ENCODE measurements around the gene PACRG. TPM values are rescaled to one million over a fixed set of nuclear protein-coding genes. Genes with fewer than 3 reads are reported as not detected.

Gene PACRG
- total RNA-seq, 2 donors from 2014 or later: 2.8 to 21.3 TPM

DNA sequence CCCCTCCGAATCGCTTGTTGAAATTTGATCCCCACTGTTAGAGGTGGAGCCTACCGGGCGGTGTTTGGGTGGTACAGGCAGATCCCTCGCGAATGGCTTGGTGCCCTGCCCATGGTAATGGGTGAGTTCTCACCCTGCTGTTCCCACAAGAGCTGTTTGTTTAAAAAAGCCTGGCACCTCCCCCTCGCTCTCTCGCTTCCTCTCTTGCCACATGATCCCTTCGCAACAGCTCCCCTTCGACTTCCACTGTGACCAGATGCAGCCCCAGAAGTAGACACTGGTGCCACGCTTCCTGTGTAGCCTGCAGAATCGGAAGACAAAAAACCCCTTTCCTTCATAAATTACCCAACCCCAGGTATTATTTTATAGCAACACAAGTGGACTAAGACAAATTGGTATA, 394.6 kb downstream of the PACRG start:
- Histone ChIP-seq H3K4me3 (no peak overlapping the region), H3K27ac (no peak overlapping the region), H3K9me3 (no peaks in the 10 kb centered on the region), H3K4me1 (no peaks in the 10 kb centered on the region), H3K36me3 (no peaks in the 10 kb centered on the region), H3K27me3 (no peaks in the 10 kb centered on the region)
- DNase-seq (ENCODE audit: low spot score): no peak
- TF ChIP-seq, protein P1, sequence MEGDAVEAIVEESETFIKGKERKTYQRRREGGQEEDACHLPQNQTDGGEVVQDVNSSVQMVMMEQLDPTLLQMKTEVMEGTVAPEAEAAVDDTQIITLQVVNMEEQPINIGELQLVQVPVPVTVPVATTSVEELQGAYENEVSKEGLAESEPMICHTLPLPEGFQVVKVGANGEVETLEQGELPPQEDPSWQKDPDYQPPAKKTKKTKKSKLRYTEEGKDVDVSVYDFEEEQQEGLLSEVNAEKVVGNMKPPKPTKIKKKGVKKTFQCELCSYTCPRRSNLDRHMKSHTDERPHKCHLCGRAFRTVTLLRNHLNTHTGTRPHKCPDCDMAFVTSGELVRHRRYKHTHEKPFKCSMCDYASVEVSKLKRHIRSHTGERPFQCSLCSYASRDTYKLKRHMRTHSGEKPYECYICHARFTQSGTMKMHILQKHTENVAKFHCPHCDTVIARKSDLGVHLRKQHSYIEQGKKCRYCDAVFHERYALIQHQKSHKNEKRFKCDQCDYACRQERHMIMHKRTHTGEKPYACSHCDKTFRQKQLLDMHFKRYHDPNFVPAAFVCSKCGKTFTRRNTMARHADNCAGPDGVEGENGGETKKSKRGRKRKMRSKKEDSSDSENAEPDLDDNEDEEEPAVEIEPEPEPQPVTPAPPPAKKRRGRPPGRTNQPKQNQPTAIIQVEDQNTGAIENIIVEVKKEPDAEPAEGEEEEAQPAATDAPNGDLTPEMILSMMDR (IDR thresholded peaks at IDR 0.05): no peak

DNA sequence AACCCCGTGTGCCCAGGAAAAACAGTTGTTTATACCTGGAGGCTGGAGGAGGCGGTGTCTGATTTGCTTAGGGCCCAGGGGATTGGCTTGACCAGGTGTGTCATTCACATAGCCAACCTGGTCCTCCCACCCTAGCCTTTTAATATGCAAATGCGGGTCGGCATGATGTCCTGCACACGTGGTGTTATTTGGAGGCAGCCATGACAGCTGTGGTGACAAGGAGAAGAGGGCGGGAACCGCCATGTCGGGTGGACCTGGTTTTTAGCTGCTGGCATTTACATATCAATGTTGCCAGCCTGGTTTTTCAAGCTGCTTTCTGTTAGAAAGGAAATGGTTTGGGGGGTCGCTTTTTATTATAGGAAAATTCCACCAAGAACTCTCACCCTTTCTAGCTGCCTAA, 395.3 kb downstream of the PACRG start:
- no peak for DNase-seq (ENCODE audit: low spot score)
- no peaks in the 10 kb centered on the region for H3K27me3 ChIP-seq

DNA sequence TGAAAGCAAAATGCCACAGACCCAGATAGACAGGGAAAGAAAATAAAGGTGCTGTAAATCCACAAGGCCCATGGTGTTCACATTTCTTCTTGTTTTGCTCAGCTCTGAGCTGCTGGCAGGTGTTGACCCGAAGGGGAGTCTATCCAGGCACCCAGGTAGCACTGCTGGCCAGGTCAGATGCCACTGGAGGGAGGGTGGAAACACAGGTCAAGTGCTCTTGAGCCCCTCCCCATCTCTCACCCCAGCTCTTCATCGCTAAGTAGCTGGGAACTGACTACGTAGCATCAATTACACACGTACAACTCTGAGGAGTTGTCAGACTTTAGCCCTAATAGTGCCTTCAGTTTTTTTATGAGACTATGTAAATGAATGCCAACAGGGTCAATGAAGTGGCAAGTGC, 399.0 kb downstream of the PACRG start:
- no peaks in the 10 kb centered on the region for H3K36me3 ChIP-seq
- H3K4me3 ChIP-seq: no peak overlapping the region
- no peak for DNase-seq (ENCODE audit: low spot score)
- TF ChIP-seq, protein P1 (IDR thresholded peaks at IDR 0.05): no peak
- no peaks in the 10 kb centered on the region for H3K9me3 ChIP-seq
- H3K27me3 ChIP-seq: no peaks in the 10 kb centered on the region
- H3K4me1 ChIP-seq: no peaks in the 10 kb centered on the region
- H3K27ac ChIP-seq: no peak overlapping the region

More for the DNA sequence above, 395.3 kb downstream of the PACRG start:
- H3K27ac ChIP-seq: no peak overlapping the region
- no peaks in the 10 kb centered on the region for H3K9me3 ChIP-seq
- H3K4me1 ChIP-seq: no peaks in the 10 kb centered on the region
- no peaks in the 10 kb centered on the region for H3K36me3 ChIP-seq
- H3K4me3 ChIP-seq: no peak overlapping the region
- TF ChIP-seq, protein P1 (IDR thresholded peaks at IDR 0.05): no peak

DNA sequence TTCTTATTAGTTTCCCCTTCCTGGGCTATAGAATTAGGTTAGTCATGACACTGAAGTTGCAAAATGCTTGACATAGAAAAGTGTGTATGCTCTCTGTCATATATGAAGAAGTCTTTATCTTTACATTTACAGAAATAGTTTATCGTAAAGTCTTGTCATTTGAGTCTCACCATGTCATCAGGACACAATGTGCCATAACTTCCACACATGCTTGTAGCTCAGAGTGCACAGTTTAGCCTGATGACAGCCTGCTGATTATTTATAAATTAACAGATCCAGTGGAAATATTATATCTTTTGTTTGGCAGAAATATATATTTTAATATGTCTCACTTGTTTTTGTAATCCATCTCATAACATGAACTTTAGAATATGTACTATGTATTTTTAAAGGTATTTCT, 399.8 kb downstream of the PACRG start:
- Histone ChIP-seq H3K9me3 (no peaks in the 10 kb centered on the region), H3K27me3 (no peaks in the 10 kb centered on the region), H3K4me1 (no peaks in the 10 kb centered on the region), H3K27ac (no peak overlapping the region), H3K4me3 (no peak overlapping the region), H3K36me3 (no peaks in the 10 kb centered on the region)
- TF ChIP-seq, protein P1 (IDR thresholded peaks at IDR 0.05): no peak
- no peak for DNase-seq (ENCODE audit: low spot score)

DNA sequence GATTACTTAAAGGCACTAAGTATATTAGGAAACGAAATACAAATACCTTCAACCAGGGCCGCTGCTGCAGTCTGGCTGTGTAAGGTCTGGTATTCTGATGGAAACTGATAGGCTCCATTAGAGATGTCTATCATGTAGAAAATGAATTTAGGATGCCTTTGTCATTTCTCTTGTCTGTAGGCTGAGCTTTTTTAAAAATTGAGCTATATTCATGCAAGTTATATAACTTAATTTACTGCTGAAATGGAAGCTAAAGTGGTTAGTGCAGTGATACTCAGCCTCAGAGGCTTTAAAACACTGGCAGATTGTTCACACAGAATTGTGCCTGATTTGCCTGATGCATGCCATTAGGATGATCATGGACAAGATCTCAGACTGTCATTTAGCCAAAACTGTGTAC, 400.6 kb downstream of the PACRG start:
- no peak for DNase-seq (ENCODE audit: low spot score)
- Histone ChIP-seq H3K27me3 (no peaks in the 10 kb centered on the region), H3K9me3 (no peaks in the 10 kb centered on the region)

More for the DNA sequence above, 400.6 kb downstream of the PACRG start:
- TF ChIP-seq, protein P1 (IDR thresholded peaks at IDR 0.05): no peak
- Histone ChIP-seq H3K4me1 (no peaks in the 10 kb centered on the region), H3K36me3 (no peaks in the 10 kb centered on the region), H3K27ac (no peak overlapping the region), H3K4me3 (no peak overlapping the region)

Data from right atrium auricular region (tissue), 2 donors.